ENCODE measurements around the gene DGKB.
"Not testable (repeated sequence)": the region's sequence is repeated elsewhere in the genome, so short reads cannot be mapped to it uniquely, and the experiment has no call there.

DGKB gene

GRCh38 chr7:14583518-14583917 lies 319.0 kb downstream of the DGKB start:
- no peak for DNase-seq (ENCODE audit: low spot score)

GRCh38 chr7:14582010-14582409 lies 320.5 kb downstream of the DGKB start:
- DNase-seq (ENCODE audit: low spot score), result no peak

- no peak for DNase-seq (ENCODE audit: low spot score)
Measured at GRCh38 chr7:14579971-14580370, 322.6 kb downstream of the DGKB start.

GRCh38 chr7:14576578-14576977 lies 326.0 kb downstream of the DGKB start:
- no peak for DNase-seq (ENCODE audit: low spot score)

- DNase-seq (ENCODE audit: low spot score), result no peak
Measured at GRCh38 chr7:14570750-14571607, 331.6 kb downstream of the DGKB start.

GRCh38 chr7:14552060-14552459 lies 350.5 kb downstream of the DGKB start:
- no peak for DNase-seq (ENCODE audit: low spot score)

- DNase-seq (ENCODE audit: low spot score), result no peak
Measured at GRCh38 chr7:14551310-14551709, 351.2 kb downstream of the DGKB start.

- no peak for DNase-seq (ENCODE audit: low spot score)
Measured at GRCh38 chr7:14542624-14543023, 359.9 kb downstream of the DGKB start.

GRCh38 chr7:14521183-14521582 lies 381.4 kb downstream of the DGKB start:
- DNase-seq (ENCODE audit: low spot score), result no peak

GRCh38 chr7:14510268-14510667 lies 392.3 kb downstream of the DGKB start:
- no peak for DNase-seq (ENCODE audit: low spot score)

GRCh38 chr7:14507617-14508016 lies 394.9 kb downstream of the DGKB start:
- no peak for DNase-seq (ENCODE audit: low spot score)

- DNase-seq (ENCODE audit: low spot score), result no peak
Measured at GRCh38 chr7:14505906-14506305, 396.6 kb downstream of the DGKB start.

- peak; percentile 47 for DNase-seq (ENCODE audit: low spot score)
Measured at GRCh38 chr7:14504134-14504533, 398.4 kb downstream of the DGKB start.

GRCh38 chr7:14503623-14504022 lies 398.9 kb downstream of the DGKB start:
- DNase-seq (ENCODE audit: low spot score), result no peak

GRCh38 chr7:14501436-14501835 lies 401.1 kb downstream of the DGKB start:
- DNase-seq (ENCODE audit: low spot score), result no peak

GRCh38 chr7:14497390-14497789 lies 405.2 kb downstream of the DGKB start:
- DNase-seq (ENCODE audit: low spot score), result no peak

- no peak for DNase-seq (ENCODE audit: low spot score)
Measured at GRCh38 chr7:14495633-14496032, 406.9 kb downstream of the DGKB start.

- no peak for DNase-seq (ENCODE audit: low spot score)
Measured at GRCh38 chr7:14487701-14488395, 414.7 kb downstream of the DGKB start.

GRCh38 chr7:14483663-14484062 lies 418.9 kb downstream of the DGKB start:
- DNase-seq (ENCODE audit: low spot score), result no peak

GRCh38 chr7:14480281-14480680 lies 422.3 kb downstream of the DGKB start:
- DNase-seq (ENCODE audit: low spot score), result no peak

GRCh38 chr7:14478834-14479510 lies 423.6 kb downstream of the DGKB start:
- no peak for DNase-seq (ENCODE audit: low spot score)

- DNase-seq (ENCODE audit: low spot score), result not testable (repeated sequence)
Measured at GRCh38 chr7:14461716-14462115, 440.8 kb downstream of the DGKB start.

GRCh38 chr7:14458846-14459245 lies 443.7 kb downstream of the DGKB start:
- not testable (repeated sequence) for DNase-seq (ENCODE audit: low spot score)

Data from putamen (tissue), 1 donor.